GM12875 (cell line): ENCODE measurements around the gene ARPC3.
A peak's percentile ranks its signal among the peaks of the same experiment; 100 is the strongest.
"Not testable (repeated sequence)": the region's sequence is repeated elsewhere in the genome, so short reads cannot be mapped to it uniquely, and the experiment has no call there.

Source experiments
- H3K4me3 ChIP-seq: one replicate; pipeline ENCODE4 v1.5.1; 2011; ENCODE audit warnings: low read depth, low read length, control low read depth
- TF ChIP-seq, protein P1 (sequence below): IDR thresholded peaks from 2 replicates; pipeline ENCODE4 v1.5.1; 2011; ENCODE audit warnings: low read depth, mild to moderate bottlenecking, control low read depth, inconsistent platforms, low read length, moderate library complexity, borderline replicate concordance; ENCODE audit not compliant: insufficient read depth

Gene ARPC3

DNA sequence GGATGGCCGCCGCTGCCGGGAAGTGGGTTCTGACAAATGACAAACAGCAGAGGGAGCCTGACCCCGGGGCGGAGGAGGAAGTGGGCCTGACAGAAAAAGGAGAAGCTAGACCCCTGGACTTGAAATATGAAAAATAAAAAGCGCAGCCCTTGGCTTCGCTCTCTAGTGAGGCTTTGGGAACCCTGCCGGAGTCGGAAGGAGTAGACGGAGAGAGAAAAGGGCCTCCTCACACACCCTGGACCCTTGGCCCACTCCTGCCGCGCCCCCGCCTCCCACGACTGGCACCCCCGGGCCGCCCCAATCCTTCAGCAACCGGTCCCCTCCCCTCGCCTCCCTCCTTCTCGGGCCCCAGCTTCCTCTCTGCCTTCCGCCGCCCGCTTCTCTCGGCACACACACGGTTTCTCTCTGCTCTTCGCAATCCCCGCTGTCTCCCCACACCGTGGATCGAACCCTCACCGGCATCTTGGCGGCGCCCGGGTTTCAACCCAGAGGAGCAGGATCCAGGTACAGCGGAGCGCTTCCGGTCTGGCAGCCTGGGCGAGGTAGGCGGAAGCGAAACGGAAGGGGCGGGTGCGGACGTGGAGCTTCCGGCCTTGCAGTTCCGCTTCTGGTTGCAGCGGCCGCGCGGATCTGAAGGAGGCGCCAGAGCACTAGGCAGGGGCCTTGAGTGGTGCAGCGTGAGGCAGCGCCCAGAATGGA lies at the start of gene ARPC3:
ARPC3 (minus strand) TSS at position 539 of the 699 bp plus-strand sequence; CDS start at position 462, 77 bp downstream.
- H3K4me3 ChIP-seq, result peak within 1 kb of the TSS; percentile 85
- TF ChIP-seq, protein P1, sequence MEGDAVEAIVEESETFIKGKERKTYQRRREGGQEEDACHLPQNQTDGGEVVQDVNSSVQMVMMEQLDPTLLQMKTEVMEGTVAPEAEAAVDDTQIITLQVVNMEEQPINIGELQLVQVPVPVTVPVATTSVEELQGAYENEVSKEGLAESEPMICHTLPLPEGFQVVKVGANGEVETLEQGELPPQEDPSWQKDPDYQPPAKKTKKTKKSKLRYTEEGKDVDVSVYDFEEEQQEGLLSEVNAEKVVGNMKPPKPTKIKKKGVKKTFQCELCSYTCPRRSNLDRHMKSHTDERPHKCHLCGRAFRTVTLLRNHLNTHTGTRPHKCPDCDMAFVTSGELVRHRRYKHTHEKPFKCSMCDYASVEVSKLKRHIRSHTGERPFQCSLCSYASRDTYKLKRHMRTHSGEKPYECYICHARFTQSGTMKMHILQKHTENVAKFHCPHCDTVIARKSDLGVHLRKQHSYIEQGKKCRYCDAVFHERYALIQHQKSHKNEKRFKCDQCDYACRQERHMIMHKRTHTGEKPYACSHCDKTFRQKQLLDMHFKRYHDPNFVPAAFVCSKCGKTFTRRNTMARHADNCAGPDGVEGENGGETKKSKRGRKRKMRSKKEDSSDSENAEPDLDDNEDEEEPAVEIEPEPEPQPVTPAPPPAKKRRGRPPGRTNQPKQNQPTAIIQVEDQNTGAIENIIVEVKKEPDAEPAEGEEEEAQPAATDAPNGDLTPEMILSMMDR, result peak; percentile 96

DNA sequence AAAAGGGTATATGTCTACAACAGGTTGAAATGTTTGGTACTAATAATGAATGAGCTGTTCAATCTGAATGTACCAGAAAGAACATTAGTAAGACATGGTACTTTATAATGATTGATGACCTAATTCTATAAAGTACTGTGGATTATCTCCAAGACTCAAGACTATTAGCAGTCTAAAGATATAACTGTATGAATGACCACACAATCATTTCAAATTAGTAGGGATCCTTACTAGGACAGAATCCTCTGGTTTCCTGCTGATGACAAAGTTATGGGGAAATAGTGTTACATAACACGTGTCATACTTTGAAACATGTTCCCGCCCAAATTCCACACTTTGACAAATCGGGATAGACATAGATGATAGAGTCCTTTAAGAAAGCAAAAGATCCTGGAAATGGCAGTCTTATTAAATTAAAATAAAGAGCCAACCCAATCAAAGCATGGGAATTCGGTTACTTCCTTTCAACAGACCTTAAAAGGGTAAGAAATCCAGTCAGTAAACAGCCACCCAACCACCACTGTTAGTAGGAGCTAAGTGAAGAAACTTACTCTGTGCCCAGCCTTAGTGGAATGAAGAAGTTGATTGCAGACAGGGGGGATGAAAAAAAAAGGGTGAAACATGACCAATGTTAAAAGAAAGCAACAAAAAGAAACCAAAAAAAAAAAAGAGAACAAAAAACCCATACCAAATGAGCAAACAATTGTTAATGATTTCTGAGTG lies 49.0 kb upstream of the ARPC3 start:
- TF ChIP-seq, protein P1, result no peak
- no peak overlapping the region for H3K4me3 ChIP-seq

DNA sequence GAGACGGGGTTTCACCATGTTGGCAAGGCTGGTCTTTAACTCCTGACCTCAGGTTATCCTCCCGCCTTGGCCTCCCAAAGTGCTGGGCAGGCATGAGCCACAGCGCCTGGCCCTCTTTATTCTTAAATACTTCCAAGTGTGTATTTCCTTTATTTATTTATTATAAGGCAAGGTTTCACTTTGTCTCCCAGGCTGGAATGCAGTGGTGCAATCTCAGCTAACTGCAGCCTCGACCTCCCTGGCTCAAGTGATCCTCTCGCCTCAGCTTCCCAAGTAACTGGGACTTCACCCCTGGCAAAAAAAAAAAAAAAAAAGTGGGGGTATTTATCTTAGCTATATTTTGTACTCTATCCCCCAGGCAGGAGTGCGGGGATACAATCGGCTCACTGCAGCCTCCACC lies 25.3 kb upstream of the ARPC3 start:
- no peak overlapping the region for H3K4me3 ChIP-seq
- TF ChIP-seq, protein P1, result no peak

DNA sequence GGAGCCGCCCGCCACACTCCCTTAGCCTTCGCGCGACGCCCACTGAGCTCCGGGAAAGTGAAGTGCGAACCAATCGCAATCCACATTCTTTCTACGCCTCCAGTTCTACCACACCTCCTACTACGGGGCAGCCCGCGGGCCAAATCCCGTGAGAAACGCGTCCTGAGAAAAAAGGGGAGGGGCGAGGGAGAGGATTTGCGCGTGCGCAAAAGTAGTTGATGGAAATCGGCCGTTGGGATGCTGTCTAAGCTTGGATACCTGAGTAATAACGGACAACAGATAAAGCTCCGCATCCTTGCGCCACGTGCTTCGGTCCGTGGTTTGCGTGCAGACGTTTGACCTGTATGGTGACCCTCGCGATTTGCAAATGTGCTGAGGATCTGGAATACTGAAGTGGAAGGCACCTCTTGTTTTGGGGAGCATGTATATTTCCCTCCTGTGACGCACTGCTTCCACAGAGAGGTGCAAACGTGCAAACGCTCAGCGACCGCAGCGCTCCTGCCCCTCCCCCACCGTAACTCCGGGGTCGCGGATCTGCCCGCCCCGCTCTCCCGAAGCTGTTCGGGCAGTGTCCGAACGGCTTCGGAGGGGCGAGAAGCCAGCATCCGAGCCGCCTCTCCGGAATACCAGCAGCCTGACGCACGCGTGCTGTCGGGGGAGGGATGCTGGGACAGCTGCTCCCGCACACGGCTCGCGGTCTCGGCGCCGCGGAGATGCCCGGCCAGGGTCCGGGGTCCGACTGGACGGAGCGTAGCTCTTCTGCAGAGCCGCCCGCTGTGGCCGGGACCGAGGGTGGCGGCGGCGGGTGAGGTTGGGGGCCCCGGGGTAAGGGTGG lies 18.3 kb upstream of the ARPC3 start, which contains the start of the genes FAM216A and GPN3:
FAM216A (plus strand) TSS at position 632 of the 835 bp plus-strand sequence; CDS start at position 663, 31 bp downstream.
GPN3 (minus strand) TSS at position 44 of the 835 bp plus-strand sequence. CDS start 54 bp downstream, outside the sequence.
- peak within 1 kb of the TSS; percentile 82 for H3K4me3 ChIP-seq
- TF ChIP-seq, protein P1, result no peak

DNA sequence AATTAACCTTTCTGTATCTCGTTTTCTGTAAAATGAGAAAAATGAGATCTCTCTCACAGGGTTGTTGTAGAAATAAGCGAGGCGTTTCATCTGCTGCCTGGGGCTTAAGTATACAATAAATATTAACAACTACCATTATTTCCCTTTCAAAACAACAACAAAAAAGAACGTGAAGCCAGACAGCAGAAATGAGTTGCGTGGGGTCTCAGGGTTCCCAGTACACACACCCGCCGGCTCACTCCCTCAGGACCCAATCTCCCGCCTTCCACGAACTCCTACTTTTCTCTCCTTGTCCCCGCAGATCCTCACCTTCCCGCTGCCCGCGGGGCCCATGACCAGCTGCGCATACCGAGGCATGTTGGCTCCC lies 17.7 kb upstream of the ARPC3 start:
- TF ChIP-seq, protein P1, result no peak
- H3K4me3 ChIP-seq, result peak overlapping the region; percentile 82

DNA sequence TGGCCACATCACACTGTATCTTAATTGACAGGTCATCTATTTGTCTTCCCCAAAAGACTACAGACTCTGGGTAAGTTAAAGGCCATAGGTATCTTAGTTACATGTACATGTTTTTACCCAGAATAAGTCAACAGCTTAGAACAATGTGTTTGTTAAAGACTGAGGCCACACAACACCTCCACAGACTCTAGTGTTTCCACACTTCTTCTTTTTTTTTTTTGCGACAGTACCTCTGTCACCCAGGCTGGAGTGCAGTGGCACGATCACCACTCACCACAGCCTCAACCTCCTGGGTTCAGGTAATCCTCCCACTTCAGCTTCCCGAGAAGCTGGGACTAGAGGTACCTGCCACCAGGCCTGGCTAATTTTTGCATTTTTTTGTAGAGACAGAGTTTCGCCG lies 16.7 kb upstream of the ARPC3 start:
- H3K4me3 ChIP-seq, result peak overlapping the region; percentile 8

DNA sequence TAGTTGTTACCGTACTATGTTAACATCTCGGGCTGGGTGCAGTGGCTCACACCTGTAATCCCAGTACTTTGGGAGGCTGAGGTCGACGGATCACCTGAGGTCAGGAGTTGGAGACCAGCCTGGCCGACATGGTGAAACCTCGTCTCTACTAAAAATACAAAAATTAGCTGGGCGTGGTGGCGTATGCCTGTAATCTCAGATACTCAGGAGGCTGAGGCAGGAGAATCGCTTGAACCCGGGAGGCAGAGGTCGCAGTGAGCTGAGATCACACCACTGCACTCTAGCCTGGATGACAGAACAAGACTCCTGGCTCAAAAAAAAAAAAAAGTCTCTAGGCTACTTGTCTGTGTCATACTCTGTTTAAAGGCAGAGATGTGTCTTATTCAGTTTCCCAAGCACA lies 15.6 kb upstream of the ARPC3 start:
- not testable (repeated sequence) for H3K4me3 ChIP-seq

More for the DNA sequence above, 16.7 kb upstream of the ARPC3 start:
- TF ChIP-seq, protein P1, result no peak
